WTC11 (cell line): ENCODE results near the gene SUPT4H1.

Experiments
- ATF6 ChIP-seq: sonication (generic); formaldehyde crosslinking; IDR thresholded peaks from 2 replicates; pipeline ENCODE4 v1.8.1; 2023; ENCODE audit warnings: mild to moderate bottlenecking, missing genetic modification reagents
- CBFB ChIP-seq: sonication (generic); formaldehyde crosslinking; IDR thresholded peaks from 2 replicates; pipeline ENCODE4 v1.8.1; 2022; ENCODE audit warnings: mild to moderate bottlenecking, low read depth, missing genetic modification reagents
- CTCF ChIP-seq: fragments of 200-600 bp; IDR thresholded peaks from 2 replicates; pipeline ENCODE4 v1.8.0; 2022; ENCODE audit warnings: antibody characterized with exemption
- ZNF121 ChIP-seq: sonication (generic); formaldehyde crosslinking; IDR thresholded peaks from 2 replicates; pipeline ENCODE4 v1.8.0; 2023; ENCODE audit warnings: missing genetic modification reagents
- ZNF416 ChIP-seq: fragments of 250-450 bp; sonication (Bioruptor Pico); IDR thresholded peaks from 2 replicates; pipeline ENCODE4 v1.9.0; 2021; ENCODE audit warnings: mild to moderate bottlenecking, inconsistent platforms

- TF ChIP-seq CTCF = no peak
- no peak for TF ChIP-seq ATF6 (CRISPR knock-in tag)
- TF ChIP-seq CBFB (CRISPR knock-in tag) = no peak
- TF ChIP-seq ZNF416 = no peak
- TF ChIP-seq ZNF121 = no peak
These were observed 13.6 kb downstream of the SUPT4H1 start for GRCh38 chr17:58338454-58338840.
